Activated CD8-positive, alpha-beta T cell treated with anti-CD3 and anti-CD28 coated beads, Interleukin-2, amount 10 ng/mL, durations not matched to agents 7 days and 5 days (primary cell): ENCODE results near the gene FRAT2. TPM values are rescaled to one million over a fixed set of nuclear protein-coding genes. Genes with fewer than 3 reads are reported as not detected.

Experiments used
- ATAC-seq: fragments of 150-1000 bp; cut with Tn5 transposase; one replicate; pipeline ENCODE4 v1.10.0; 2021; ENCODE audit warnings: moderate library complexity
- CTCF ChIA-PET: fragments of 350-600 bp; sonication (Branson Sonifier 250); formaldehyde crosslinking; loops from one replicate; lab custom pipeline; 2021; ENCODE audit warnings: antibody characterized with exemption; lab: Charles Lee
- POLR2A ChIA-PET: fragments of 350-600 bp; sonication (Branson Sonifier 250); formaldehyde crosslinking; loops from one replicate; lab custom pipeline; 2021; ENCODE audit warnings: antibody characterized with exemption; lab: Charles Lee
- DNase-seq: peaks from one replicate; pipeline ENCODE4 v3.0.0-alpha.2; 2020
- H3K27ac Mint-ChIP-seq: one replicate; pipeline ENCODE4 v1.8.0; 2021; ENCODE audit warnings: mild to moderate bottlenecking, mixed read lengths
- H3K27me3 Mint-ChIP-seq: one replicate; pipeline ENCODE4 v1.8.0; 2021; ENCODE audit warnings: low read depth, mixed read lengths
- H3K36me3 Mint-ChIP-seq: one replicate; pipeline ENCODE4 v1.8.0; 2021; ENCODE audit warnings: low read depth, mixed read lengths
- H3K4me1 Mint-ChIP-seq: one replicate; pipeline ENCODE4 v1.8.0; 2021; ENCODE audit warnings: low read depth, mixed read lengths
- H3K4me3 Mint-ChIP-seq: one replicate; pipeline ENCODE4 v1.8.0; 2021; ENCODE audit warnings: mild to moderate bottlenecking, mixed read lengths
- H3K9me3 Mint-ChIP-seq: one replicate; pipeline ENCODE4 v1.8.0; 2022; ENCODE audit warnings: mixed read lengths; ENCODE audit not compliant: insufficient read depth
- total RNA-seq, 2 experiments: library from RNA; stranded (reverse); gene quantifications; one replicate each; pipeline ENCODE4 v1.2.3, GENCODE V29; 2021

Gene FRAT2
- total RNA-seq, 2 experiments from 2014 or later = 10.0 to 10.4 TPM

DNA sequence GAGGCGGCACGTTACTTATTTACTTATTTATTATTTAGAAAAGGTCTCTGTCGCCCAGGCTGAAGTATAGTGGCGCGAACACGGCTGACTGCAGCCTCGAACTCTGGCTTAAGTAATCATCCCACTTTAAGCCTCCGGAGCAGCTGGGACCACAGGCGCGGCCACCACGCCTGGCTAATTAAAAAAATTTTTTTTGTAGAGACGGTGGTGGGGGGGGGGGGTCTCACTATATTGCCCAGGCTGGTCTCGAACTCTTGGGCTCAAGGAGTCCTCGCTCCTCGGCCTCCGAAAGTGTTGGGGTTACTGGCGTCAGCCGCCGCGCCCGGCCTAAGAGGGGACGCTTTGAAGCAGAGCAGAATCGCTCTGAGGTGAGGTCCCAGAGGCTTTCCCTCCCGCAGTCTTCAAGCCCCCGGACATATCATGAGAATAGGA is 675 bp upstream of the FRAT2 start:
- Mint-ChIP-seq H3K27ac (peak overlapping the region; percentile 25), H3K36me3 (peaks cover 21% of the 10 kb centered on the region), H3K4me3 (peak overlapping the region; percentile 75), H3K4me1 (peaks cover 28% of the 10 kb centered on the region), H3K27me3 (peaks cover 28% of the 10 kb centered on the region), H3K9me3 (no peaks in the 10 kb centered on the region)
- DNase-seq = no peak
- no peak for ATAC-seq
- CTCF ChIA-PET = no interaction called here
- POLR2A ChIA-PET = no interaction called here

DNA sequence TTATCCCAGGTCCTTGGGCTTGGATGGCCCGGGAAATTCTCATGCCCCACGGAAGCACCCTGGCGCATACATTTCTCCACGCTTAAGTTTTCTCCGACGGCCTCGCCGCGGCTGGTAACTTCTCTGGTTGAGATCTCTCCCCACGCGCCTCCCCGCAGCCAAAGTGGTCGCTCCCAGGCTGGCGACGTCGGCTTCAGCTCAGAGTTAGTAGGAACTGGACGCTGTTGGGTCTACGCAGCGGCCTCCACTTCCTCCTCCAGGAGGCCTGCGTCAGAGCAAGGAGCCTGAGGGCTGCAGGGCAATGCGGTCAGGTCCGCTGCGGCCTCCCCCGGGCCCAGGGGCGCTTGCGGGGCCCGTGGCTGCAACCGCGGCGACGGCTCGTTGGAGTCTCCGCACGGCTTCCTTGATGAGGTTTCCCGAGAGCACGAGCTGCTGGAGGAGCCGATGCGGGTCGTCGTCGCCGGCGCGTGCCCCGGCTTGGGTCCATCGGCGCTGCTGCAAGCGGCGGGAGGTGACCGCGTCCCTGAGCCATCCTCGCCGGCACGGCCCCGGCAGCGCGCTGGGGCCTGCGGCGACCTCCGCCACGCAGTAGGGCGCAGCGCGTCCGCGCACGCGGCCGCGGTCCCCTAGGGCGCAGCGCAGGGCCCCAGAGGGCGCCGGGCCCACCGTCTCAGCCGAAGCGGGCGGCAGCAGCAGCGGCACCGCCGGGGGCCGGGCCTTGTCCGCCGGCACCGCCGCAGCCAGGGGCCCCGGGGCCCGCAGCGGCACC is 744 bp downstream of the FRAT2 start:
- Mint-ChIP-seq H3K4me1 (peaks cover 34% of the 10 kb centered on the region), H3K9me3 (no peaks in the 10 kb centered on the region), H3K27ac (peak overlapping the region; percentile 91), H3K36me3 (peaks cover 27% of the 10 kb centered on the region), H3K27me3 (peaks cover 22% of the 10 kb centered on the region), H3K4me3 (peak overlapping the region; percentile 75)
- peak; percentile 53 for DNase-seq
- POLR2A ChIA-PET = interaction anchor here (0.9 to 5.0 kb wide), 8 partner anchors 8 to 67 kb away, joined by 3 to 46 read pairs (median 4); partner anchors contain the start of genes ARHGAP19, FRAT1 and RRP12
- CTCF ChIA-PET = interaction anchor here (0.6 to 3.7 kb wide), 11 partner anchors 7 to 261 kb away, joined by 3 to 24 read pairs (median 5); partner anchors contain the start of genes ARHGAP19 and FRAT1
- peak; percentile 42 for ATAC-seq

- ATAC-seq (peak; percentile 5), DNase-seq (no peak)
- H3K27me3 Mint-ChIP-seq = peaks cover 22% of the 10 kb centered on the region
- H3K4me1 Mint-ChIP-seq = peaks cover 34% of the 10 kb centered on the region
- ChIA-PET POLR2A (interaction anchor here (1.0 to 5.0 kb wide), 6 partner anchors 11 to 68 kb away, joined by 3 to 46 read pairs (median 4); partner anchors contain the start of genes FRAT1 and RRP12), CTCF (interaction anchor here (0.7 to 3.7 kb wide), 14 partner anchors 8 to 260 kb away, joined by 3 to 24 read pairs (median 4); partner anchors contain the start of genes ARHGAP19 and FRAT1)
- peak overlapping the region; percentile 75 for H3K4me3 Mint-ChIP-seq
- peaks cover 27% of the 10 kb centered on the region for H3K36me3 Mint-ChIP-seq
- no peaks in the 10 kb centered on the region for H3K9me3 Mint-ChIP-seq
- H3K27ac Mint-ChIP-seq = peak overlapping the region; percentile 91
These were observed 1.3 kb downstream of the FRAT2 start for GRCh38 chr10:97333351-97333600.

GRCh38 chr10:97332591-97333350 is 1.8 kb downstream of the FRAT2 start:
- Mint-ChIP-seq H3K36me3 (peaks cover 27% of the 10 kb centered on the region), H3K27ac (peak overlapping the region; percentile 91), H3K4me3 (peak overlapping the region; percentile 75), H3K9me3 (no peaks in the 10 kb centered on the region), H3K27me3 (peaks cover 18% of the 10 kb centered on the region), H3K4me1 (peaks cover 38% of the 10 kb centered on the region)
- no peak for ATAC-seq
- CTCF ChIA-PET = interaction anchor here (0.7 to 3.7 kb wide), 16 partner anchors 8 to 260 kb away, joined by 3 to 24 read pairs (median 4); partner anchors contain the start of genes ARHGAP19 and FRAT1
- POLR2A ChIA-PET = interaction anchor here (0.9 to 5.0 kb wide), 5 partner anchors 11 to 68 kb away, joined by 3 to 46 read pairs (median 6); partner anchors contain the start of genes FRAT1 and RRP12
- no peak for DNase-seq

- no peak for ATAC-seq
- CTCF ChIA-PET = interaction anchor here (1.2 to 3.7 kb wide), 4 partner anchors 9 to 121 kb away, joined by 3 to 24 read pairs (median 12); partner anchors contain the start of gene FRAT1
- peak overlapping the region; percentile 6 for H3K4me3 Mint-ChIP-seq
- no peaks in the 10 kb centered on the region for H3K9me3 Mint-ChIP-seq
- peaks cover 27% of the 10 kb centered on the region for H3K36me3 Mint-ChIP-seq
- POLR2A ChIA-PET = interaction anchor here (0.6 to 5.0 kb wide), 2 partner anchors 12 to 16 kb away, joined by 4 to 46 read pairs; partner anchors contain the start of gene FRAT1
- no peak overlapping the region for H3K27ac Mint-ChIP-seq
- H3K4me1 Mint-ChIP-seq = peaks cover 51% of the 10 kb centered on the region
- peaks cover 4% of the 10 kb centered on the region for H3K27me3 Mint-ChIP-seq
- no peak for DNase-seq
These were observed 3.3 kb downstream of the FRAT2 start for GRCh38 chr10:97331153-97331703.

GRCh38 chr10:97329766-97330165 is 4.8 kb downstream of the FRAT2 start:
- no peak for ATAC-seq
- CTCF ChIA-PET = interaction anchor here (1.2 to 1.5 kb wide), 2 partner anchors 10 to 51 kb away, joined by 3 to 6 read pairs; no protein-coding TSS in a partner anchor
- POLR2A ChIA-PET = interaction anchor here (2.6 to 5.0 kb wide), 2 partner anchors 10 kb away, joined by 14 to 46 read pairs; partner anchors contain the start of gene FRAT1
- Mint-ChIP-seq H3K36me3 (peaks cover 27% of the 10 kb centered on the region), H3K4me1 (peaks cover 50% of the 10 kb centered on the region), H3K4me3 (no peak overlapping the region), H3K27me3 (no peaks in the 10 kb centered on the region), H3K27ac (no peak overlapping the region), H3K9me3 (no peaks in the 10 kb centered on the region)
- no peak for DNase-seq

DNA sequence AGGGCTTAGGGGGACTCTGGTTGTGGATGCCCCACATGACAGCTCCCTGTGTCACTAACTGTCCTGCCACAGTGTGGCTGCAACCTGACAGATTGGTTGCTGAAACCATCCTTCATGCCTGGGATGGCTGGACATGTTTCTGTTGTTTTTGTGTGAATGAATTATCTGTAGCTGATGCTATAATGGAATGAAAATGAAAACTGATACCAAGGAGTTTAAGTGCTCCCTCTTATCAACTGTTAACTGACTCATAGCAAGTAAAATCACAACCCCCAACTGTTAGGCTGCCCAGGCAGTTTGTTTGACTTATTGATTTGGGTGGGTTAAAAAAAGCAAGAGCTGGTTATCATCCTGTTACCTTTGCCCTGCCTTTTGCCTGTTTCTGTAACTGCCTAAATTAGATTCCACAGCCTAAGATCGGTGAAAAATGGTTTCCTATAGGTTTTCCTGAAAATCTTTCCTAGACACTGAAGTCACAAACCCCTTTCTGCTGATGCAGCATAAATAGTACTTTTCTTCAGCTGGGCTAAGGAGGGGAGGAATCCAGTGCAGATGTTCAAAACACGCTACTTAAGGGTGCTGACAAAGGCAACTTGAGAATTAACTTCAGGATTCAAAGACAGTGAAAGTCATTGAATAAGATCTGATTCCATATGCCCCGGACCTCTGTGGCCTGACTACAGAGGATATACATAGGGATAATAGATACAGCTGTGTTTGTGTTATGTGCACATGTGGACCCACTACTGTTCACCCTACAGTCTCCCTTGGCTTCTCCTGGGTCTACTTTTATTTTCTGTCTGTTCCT is 5.7 kb downstream of the FRAT2 start:
- DNase-seq = no peak
- peaks cover 27% of the 10 kb centered on the region for H3K36me3 Mint-ChIP-seq
- H3K4me1 Mint-ChIP-seq = peaks cover 50% of the 10 kb centered on the region
- no peaks in the 10 kb centered on the region for H3K27me3 Mint-ChIP-seq
- ATAC-seq = no peak
- H3K4me3 Mint-ChIP-seq = no peak overlapping the region
- no peak overlapping the region for H3K27ac Mint-ChIP-seq
- no peaks in the 10 kb centered on the region for H3K9me3 Mint-ChIP-seq
- ChIA-PET CTCF (interaction anchor here (1.2 to 1.5 kb wide), 3 partner anchors 9 to 72 kb away, joined by 3 to 8 read pairs (median 6); partner anchors contain the start of gene RRP12), POLR2A (interaction anchor here (2.6 kb wide), 1 partner anchor 9 kb away, joined by 14 read pairs; the partner anchor contains the start of gene FRAT1)

- Mint-ChIP-seq H3K27me3 (no peaks in the 10 kb centered on the region), H3K27ac (peak overlapping the region; percentile 36), H3K9me3 (no peaks in the 10 kb centered on the region), H3K36me3 (peaks cover 17% of the 10 kb centered on the region), H3K4me3 (no peak overlapping the region), H3K4me1 (peaks cover 40% of the 10 kb centered on the region)
- POLR2A ChIA-PET = interaction anchor here (0.6 to 2.6 kb wide), 3 partner anchors 8 to 36 kb away, joined by 3 to 14 read pairs (median 3); partner anchors contain the start of genes ARHGAP19 and FRAT1
- ATAC-seq = no peak
- CTCF ChIA-PET = interaction anchor here (0.6 to 1.4 kb wide), 2 partner anchors 10 to 49 kb away, joined by 4 to 8 read pairs; no protein-coding TSS in a partner anchor
- no peak for DNase-seq
These were observed 6.9 kb downstream of the FRAT2 start for GRCh38 chr10:97327348-97328294.

GRCh38 chr10:97325754-97326153 is 8.8 kb downstream of the FRAT2 start:
- Mint-ChIP-seq H3K4me3 (no peak overlapping the region), H3K9me3 (no peaks in the 10 kb centered on the region), H3K4me1 (peaks cover 37% of the 10 kb centered on the region), H3K27me3 (no peaks in the 10 kb centered on the region), H3K36me3 (peaks cover 5% of the 10 kb centered on the region), H3K27ac (no peak overlapping the region)
- DNase-seq (no peak), ATAC-seq (no peak)
- CTCF ChIA-PET = interaction anchor here (1.0 to 1.8 kb wide), 2 partner anchors 39 to 47 kb away, joined by 3 to 7 read pairs; no protein-coding TSS in a partner anchor
- POLR2A ChIA-PET = interaction anchor here (1.6 kb wide), 1 partner anchor 9 kb away, joined by 5 read pairs; the partner anchor contains the start of gene FRAT2
